ENCODE results near the gene RANBP3. TPM values are rescaled to one million over a fixed set of nuclear protein-coding genes. Genes with fewer than 3 reads are reported as not detected.
A peak's percentile ranks its signal among the peaks of the same experiment; 100 is the strongest.
"Not testable (repeated sequence)": the region's sequence is repeated elsewhere in the genome, so short reads cannot be mapped to it uniquely, and the experiment has no call there.

The RANBP3 gene
- 108 TPM for polyA plus RNA-seq (2013, experiment 1 of 4)
- polyA plus RNA-seq (2013, experiment 2 of 4): 110 TPM
- polyA plus RNA-seq (2013, experiment 3 of 4): 71.9 TPM
- 76.3 TPM for polyA plus RNA-seq (2013, experiment 4 of 4)

GRCh38 chr19:5977785-5978605 lies at the start of gene RANBP3:
TSS of gene RANBP3 (minus strand) at chr19:5978140. CDS start at chr19:5978082, 58 bp downstream.
- peak within 1 kb of the TSS; percentile 86 for H3K4me3 ChIP-seq (ENCODE audit: insufficient read depth, low read depth, low read length)
- H3K27ac ChIP-seq (ENCODE audit: insufficient read depth, low read depth, low read length, poor library complexity, severe bottlenecking): peak within 1 kb of the TSS; percentile 57
- H3K9me3 ChIP-seq (ENCODE audit: control insufficient read depth, low read length): no peaks in the 10 kb centered on the region
- no peaks in the 10 kb centered on the region for H3K4me1 ChIP-seq (ENCODE audit: control insufficient read depth, insufficient read depth, low read length)
- H3K36me3 ChIP-seq (ENCODE audit: control insufficient read depth, insufficient read depth, low read length): no peaks in the 10 kb centered on the region
- 0 to 1% methylated on average over 88 of the region's 88 CpGs for WGBS, 2 experiments
- H3K27me3 ChIP-seq (ENCODE audit: control insufficient read depth, insufficient read depth, low read length, poor library complexity, severe bottlenecking): no peaks in the 10 kb centered on the region

GRCh38 chr19:6026390-6027227 lies 48.7 kb upstream of the RANBP3 start:
- H3K36me3 ChIP-seq (ENCODE audit: control insufficient read depth, insufficient read depth, low read length): no peaks in the 10 kb centered on the region
- H3K27ac ChIP-seq (ENCODE audit: insufficient read depth, low read depth, low read length, poor library complexity, severe bottlenecking): no peak overlapping the region
- no peaks in the 10 kb centered on the region for H3K9me3 ChIP-seq (ENCODE audit: control insufficient read depth, low read length)
- no peak overlapping the region for H3K4me3 ChIP-seq (ENCODE audit: insufficient read depth, low read depth, low read length)
- no peaks in the 10 kb centered on the region for H3K4me1 ChIP-seq (ENCODE audit: control insufficient read depth, insufficient read depth, low read length)
- 95% methylated on average over 30 of the region's 30 CpGs for WGBS, 2 experiments
- H3K27me3 ChIP-seq (ENCODE audit: control insufficient read depth, insufficient read depth, low read length, poor library complexity, severe bottlenecking): peaks cover 3% of the 10 kb centered on the region

GRCh38 chr19:6024756-6025155 lies 46.8 kb upstream of the RANBP3 start:
- not testable (repeated sequence) for H3K27me3 ChIP-seq (ENCODE audit: control insufficient read depth, insufficient read depth, low read length, poor library complexity, severe bottlenecking); H3K36me3 ChIP-seq (ENCODE audit: control insufficient read depth, insufficient read depth, low read length); H3K27ac ChIP-seq (ENCODE audit: insufficient read depth, low read depth, low read length, poor library complexity, severe bottlenecking); H3K4me3 ChIP-seq (ENCODE audit: insufficient read depth, low read depth, low read length); H3K9me3 ChIP-seq (ENCODE audit: control insufficient read depth, low read length); H3K4me1 ChIP-seq (ENCODE audit: control insufficient read depth, insufficient read depth, low read length)
- 93 to 96% methylated on average over 24 of the region's 27 CpGs for WGBS, 2 experiments

GRCh38 chr19:6023936-6024335 lies 46.0 kb upstream of the RANBP3 start:
- peaks cover 3% of the 10 kb centered on the region for H3K27me3 ChIP-seq (ENCODE audit: control insufficient read depth, insufficient read depth, low read length, poor library complexity, severe bottlenecking)
- H3K27ac ChIP-seq (ENCODE audit: insufficient read depth, low read depth, low read length, poor library complexity, severe bottlenecking): no peak overlapping the region
- no peaks in the 10 kb centered on the region for H3K4me1 ChIP-seq (ENCODE audit: control insufficient read depth, insufficient read depth, low read length)
- no peak overlapping the region for H3K4me3 ChIP-seq (ENCODE audit: insufficient read depth, low read depth, low read length)
- 88 to 92% methylated on average over 12 of the region's 12 CpGs for WGBS, 2 experiments
- no peaks in the 10 kb centered on the region for H3K9me3 ChIP-seq (ENCODE audit: control insufficient read depth, low read length)
- H3K36me3 ChIP-seq (ENCODE audit: control insufficient read depth, insufficient read depth, low read length): no peaks in the 10 kb centered on the region

- no peaks in the 10 kb centered on the region for H3K4me1 ChIP-seq (ENCODE audit: control insufficient read depth, insufficient read depth, low read length)
- 89% methylated on average over 21 of the region's 21 CpGs for WGBS, 2 experiments
- no peak overlapping the region for H3K27ac ChIP-seq (ENCODE audit: insufficient read depth, low read depth, low read length, poor library complexity, severe bottlenecking)
- no peaks in the 10 kb centered on the region for H3K36me3 ChIP-seq (ENCODE audit: control insufficient read depth, insufficient read depth, low read length)
- no peaks in the 10 kb centered on the region for H3K9me3 ChIP-seq (ENCODE audit: control insufficient read depth, low read length)
- H3K4me3 ChIP-seq (ENCODE audit: insufficient read depth, low read depth, low read length): no peak overlapping the region
- peaks cover 3% of the 10 kb centered on the region for H3K27me3 ChIP-seq (ENCODE audit: control insufficient read depth, insufficient read depth, low read length, poor library complexity, severe bottlenecking)
These were observed 45.2 kb upstream of the RANBP3 start for GRCh38 chr19:6023085-6023682.

GRCh38 chr19:6022570-6023064 lies 44.7 kb upstream of the RANBP3 start:
- Histone ChIP-seq H3K36me3 (ENCODE audit: control insufficient read depth, insufficient read depth, low read length) (no peaks in the 10 kb centered on the region), H3K4me1 (ENCODE audit: control insufficient read depth, insufficient read depth, low read length) (no peaks in the 10 kb centered on the region), H3K27ac (ENCODE audit: insufficient read depth, low read depth, low read length, poor library complexity, severe bottlenecking) (no peak overlapping the region), H3K9me3 (ENCODE audit: control insufficient read depth, low read length) (no peaks in the 10 kb centered on the region), H3K4me3 (ENCODE audit: insufficient read depth, low read depth, low read length) (no peak overlapping the region), H3K27me3 (ENCODE audit: control insufficient read depth, insufficient read depth, low read length, poor library complexity, severe bottlenecking) (peaks cover 3% of the 10 kb centered on the region)
- WGBS, 2 experiments: 58 to 62% methylated on average over 16 of the region's 16 CpGs

- Histone ChIP-seq H3K9me3 (ENCODE audit: control insufficient read depth, low read length) (no peaks in the 10 kb centered on the region), H3K4me3 (ENCODE audit: insufficient read depth, low read depth, low read length) (no peak overlapping the region), H3K36me3 (ENCODE audit: control insufficient read depth, insufficient read depth, low read length) (no peaks in the 10 kb centered on the region), H3K27ac (ENCODE audit: insufficient read depth, low read depth, low read length, poor library complexity, severe bottlenecking) (no peak overlapping the region), H3K27me3 (ENCODE audit: control insufficient read depth, insufficient read depth, low read length, poor library complexity, severe bottlenecking) (peaks cover 3% of the 10 kb centered on the region), H3K4me1 (ENCODE audit: control insufficient read depth, insufficient read depth, low read length) (no peaks in the 10 kb centered on the region)
- 48% methylated on average over 29 of the region's 29 CpGs for WGBS, 2 experiments
These were observed 44.1 kb upstream of the RANBP3 start for GRCh38 chr19:6021878-6022569.

GRCh38 chr19:6020972-6021805 lies 43.2 kb upstream of the RANBP3 start:
- H3K27me3 ChIP-seq (ENCODE audit: control insufficient read depth, insufficient read depth, low read length, poor library complexity, severe bottlenecking): peaks cover 3% of the 10 kb centered on the region
- no peaks in the 10 kb centered on the region for H3K9me3 ChIP-seq (ENCODE audit: control insufficient read depth, low read length)
- no peaks in the 10 kb centered on the region for H3K4me1 ChIP-seq (ENCODE audit: control insufficient read depth, insufficient read depth, low read length)
- 92 to 93% methylated on average over 22 of the region's 22 CpGs for WGBS, 2 experiments
- no peaks in the 10 kb centered on the region for H3K36me3 ChIP-seq (ENCODE audit: control insufficient read depth, insufficient read depth, low read length)
- H3K27ac ChIP-seq (ENCODE audit: insufficient read depth, low read depth, low read length, poor library complexity, severe bottlenecking): no peak overlapping the region
- no peak overlapping the region for H3K4me3 ChIP-seq (ENCODE audit: insufficient read depth, low read depth, low read length)

Measured in ectodermal cell (in vitro differentiated cells).